Ramos (cell line): ENCODE data around the gene IL17B.

Source experiments
- in situ Hi-C: fragments of 300-500 bp; cut with MboI; formaldehyde crosslinking; loops from one replicate; pipeline ENCODE4 v1.14.3; 2022; ENCODE audit warnings: low sequenced_read_pairs; ENCODE audit not compliant: unreplicated experiment

Gene IL17B

DNA sequence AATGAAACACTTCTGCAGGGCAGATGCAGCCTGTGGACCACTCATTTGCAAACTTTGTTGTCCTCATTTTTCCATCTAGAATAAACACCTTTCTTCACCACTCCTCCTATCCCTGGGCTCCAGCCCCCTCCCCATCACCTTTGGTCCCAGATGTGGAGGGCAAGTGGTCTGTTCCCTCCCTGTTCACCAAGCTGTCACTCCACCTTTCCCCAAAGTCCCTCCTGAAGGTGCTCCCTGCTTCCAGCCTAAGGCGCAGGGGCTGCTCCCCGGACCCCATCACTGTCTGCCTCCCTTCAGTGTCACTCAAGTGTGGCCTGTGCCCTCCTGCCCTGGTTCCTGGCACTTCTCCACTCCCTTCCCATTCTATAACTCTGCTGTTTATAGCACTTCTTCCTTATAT lies 14.4 kb downstream of the IL17B start:
- in situ Hi-C loops: no loop called here

DNA sequence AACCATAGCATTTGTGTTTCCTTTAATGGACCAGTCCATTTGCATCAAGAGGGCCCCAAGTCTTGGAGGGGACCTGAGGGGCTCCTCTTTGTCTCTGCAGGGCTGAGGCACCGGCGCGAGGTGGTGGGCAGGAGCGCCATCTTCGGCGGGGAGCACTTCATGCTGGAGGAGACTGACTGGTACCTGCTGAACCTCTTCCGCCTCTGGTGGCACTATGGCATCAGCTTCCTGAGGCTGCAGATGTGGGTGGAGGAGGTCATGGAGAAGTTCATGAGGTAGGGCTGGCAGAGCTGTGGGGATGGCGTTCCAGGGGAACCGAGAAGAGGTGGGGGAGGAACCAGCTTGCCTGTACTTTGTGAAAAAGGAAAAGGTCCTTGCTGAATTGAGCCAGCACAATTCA lies 15.2 kb downstream of the IL17B start:
- in situ Hi-C loops: no loop called here

DNA sequence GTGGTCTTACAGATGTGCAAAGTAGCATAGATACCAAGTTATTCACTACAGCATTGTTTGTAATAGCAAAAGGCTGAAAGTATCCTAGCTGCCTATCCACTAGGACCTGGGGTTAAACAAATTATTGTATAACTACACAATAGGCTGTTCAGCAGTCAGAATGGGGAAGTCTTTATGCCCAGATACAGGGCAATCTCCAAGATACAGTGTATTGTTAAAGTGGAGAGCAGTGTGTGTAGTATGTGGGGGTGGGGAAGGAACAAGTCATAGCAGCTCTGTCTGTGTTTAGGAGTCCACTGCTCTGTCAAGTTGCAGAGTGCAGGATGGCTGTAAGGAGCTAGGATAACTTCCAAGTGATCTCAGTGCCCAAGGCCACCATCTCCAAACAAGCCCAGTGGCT lies 15.7 kb downstream of the IL17B start:
- in situ Hi-C loops: no loop called here

GRCh38 chr5:149362541-149362940 lies 16.6 kb downstream of the IL17B start:
- in situ Hi-C loops: no loop called here

DNA sequence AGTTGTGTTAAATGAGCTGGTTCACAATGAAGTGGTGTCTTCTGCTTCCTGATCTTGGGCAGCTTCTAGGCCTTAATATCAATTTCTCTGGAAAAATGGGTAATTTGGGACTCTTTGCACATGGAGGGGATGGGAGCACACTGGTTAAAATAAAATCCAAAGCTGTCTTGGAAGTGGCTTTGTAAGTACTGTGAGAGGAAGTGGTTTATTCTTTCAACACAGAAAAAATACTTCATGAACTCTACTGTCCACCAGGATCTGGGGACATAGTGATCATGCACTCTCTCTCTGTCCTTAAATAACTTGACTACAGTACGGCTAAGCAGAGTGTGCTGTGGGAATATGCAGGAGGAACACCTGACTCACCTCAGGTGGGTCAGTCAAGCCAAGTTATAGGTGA lies 18.8 kb downstream of the IL17B start:
- in situ Hi-C loops: no loop called here

DNA sequence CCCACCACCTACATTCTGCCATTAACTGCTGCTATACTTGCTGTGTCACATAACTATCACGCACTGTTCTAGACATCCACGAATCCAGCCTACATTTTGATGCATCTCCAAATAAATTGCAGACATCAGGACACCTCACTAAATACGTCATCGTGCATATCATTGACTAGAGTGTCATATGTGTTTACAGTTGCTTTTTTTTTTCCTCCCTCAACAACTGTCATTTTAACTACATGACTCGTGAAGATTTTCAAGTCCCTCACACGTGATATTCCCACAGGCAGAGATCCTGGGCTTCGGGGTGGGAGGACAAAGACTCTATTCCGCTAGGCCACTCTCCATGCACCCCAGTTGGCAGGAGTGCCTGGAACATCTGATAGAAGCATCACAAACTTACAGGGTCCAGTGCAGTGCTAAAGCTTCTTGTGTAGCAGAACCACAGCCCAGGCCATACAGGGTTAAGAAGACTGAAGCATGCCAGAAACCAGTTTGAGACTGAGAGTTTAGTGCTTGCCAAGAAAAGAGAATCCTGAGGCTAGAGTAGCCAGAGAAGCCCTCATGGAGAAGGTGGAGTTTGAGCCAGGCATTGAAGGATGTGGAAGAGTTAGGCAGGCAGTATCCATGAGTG lies 20.1 kb downstream of the IL17B start:
- in situ Hi-C loops: no loop called here

DNA sequence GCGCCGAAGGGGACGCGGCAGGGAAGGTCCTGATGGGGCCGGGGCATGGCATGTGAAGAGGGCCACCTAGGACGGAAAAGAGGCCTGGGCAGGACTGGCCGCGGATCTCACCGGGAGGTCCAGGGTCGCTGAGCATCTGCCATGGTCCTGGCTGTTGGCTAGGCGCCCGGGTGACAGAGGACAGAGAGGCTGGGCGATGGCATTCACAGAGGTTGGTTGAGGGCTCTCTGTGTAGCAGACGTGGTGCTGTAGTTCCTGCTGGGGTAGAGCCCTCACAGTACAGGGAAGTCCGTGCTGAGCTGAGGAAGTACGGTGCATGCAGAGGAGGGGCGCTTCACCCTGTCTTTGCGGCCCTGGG lies 20.8 kb downstream of the IL17B start:
- in situ Hi-C loops: no loop called here

DNA sequence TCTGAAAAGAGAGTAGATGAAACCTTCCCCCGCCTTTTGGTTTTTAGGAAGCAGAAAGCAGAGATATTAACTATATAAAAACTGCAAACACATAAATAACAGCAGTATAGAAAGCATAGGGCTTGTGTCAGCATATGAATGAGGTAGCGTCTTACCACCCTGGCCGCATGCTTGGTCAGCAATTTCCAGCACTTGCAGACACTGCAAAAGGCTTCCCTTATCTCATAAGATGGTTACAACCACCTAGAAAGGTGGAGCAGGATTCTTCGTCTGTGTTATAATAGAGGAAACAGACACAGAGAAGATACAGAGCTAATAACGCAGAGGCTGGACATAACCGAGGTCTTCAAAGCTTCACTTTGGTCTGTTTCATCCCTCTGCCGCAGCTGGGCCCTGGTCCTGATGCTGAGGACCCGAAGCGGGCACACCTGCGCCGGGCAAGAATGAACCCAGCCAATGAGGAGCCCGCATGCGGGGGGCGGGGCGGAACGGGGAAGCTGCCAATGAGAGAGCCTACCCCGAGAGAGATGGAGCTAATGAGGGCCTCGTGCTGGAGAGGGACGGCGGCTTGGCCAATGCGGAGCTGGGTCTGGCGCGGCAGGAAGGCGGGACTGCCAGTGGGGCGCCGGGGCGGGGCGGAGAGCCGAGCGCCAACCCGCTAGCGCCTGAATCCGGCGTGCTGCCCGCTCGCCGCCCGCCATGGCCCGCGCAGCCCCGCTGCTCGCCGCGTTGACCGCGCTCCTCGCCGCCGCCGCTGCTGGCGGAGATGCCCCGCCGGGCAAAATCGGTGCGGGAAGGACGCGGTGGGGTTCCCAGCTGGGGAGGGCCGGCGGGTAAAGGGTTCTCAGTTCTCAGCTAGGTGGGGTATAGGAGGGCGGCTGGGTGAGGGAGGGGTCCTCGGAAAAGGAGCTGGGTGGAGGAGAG lies 21.5 kb downstream of the IL17B start, which contains the start of gene PCYOX1L:
Gene PCYOX1L (plus strand): TSS at position 677 of the 924 bp plus-strand sequence. CDS start 23 bp downstream, at position 700.
- in situ Hi-C loops: no loop called here

DNA sequence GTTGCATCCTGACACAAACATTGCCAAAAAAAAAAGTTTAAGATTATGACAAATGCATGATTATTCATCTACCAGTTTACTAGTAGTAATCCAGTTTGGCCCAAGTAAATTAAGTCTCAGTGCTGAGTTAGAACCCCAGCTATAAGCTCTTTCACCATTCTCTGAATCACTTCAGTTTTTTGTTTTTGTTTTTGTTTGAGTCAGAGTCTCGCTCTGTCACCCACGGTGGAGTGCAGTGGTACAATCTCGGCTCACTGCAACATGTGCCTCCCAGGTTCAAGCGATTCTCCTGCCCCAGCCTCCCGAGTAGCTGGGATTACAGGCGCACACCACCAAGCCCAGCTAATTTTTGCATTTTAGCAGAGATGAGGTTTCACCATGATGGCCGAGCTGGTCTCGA lies 22.7 kb downstream of the IL17B start:
- in situ Hi-C loops: no loop called here

GRCh38 chr5:149355688-149356087 lies 23.4 kb downstream of the IL17B start:
- in situ Hi-C loops: no loop called here

DNA sequence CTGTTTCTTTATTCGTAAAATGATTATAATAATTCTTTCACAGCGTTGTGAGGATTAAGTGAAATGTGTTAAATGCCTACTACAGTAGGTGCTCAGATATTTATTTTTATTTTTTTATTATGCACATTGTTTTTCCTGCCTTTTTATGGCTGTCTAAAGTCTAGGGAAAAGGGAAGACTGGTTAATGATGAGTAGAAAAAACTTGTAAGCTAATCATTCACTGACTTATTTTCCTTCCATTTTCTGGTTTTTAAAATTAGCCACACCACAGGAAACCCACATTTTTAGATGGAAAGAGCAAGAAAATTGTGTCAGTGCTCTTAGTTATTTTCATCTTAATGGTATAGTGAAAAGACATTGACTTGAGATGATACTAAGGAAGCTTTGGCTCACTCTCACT lies 25.2 kb downstream of the IL17B start:
- in situ Hi-C loops: no loop called here

- in situ Hi-C loops: no loop called here
Measured at GRCh38 chr5:149352169-149352568, 26.9 kb downstream of the IL17B start.

DNA sequence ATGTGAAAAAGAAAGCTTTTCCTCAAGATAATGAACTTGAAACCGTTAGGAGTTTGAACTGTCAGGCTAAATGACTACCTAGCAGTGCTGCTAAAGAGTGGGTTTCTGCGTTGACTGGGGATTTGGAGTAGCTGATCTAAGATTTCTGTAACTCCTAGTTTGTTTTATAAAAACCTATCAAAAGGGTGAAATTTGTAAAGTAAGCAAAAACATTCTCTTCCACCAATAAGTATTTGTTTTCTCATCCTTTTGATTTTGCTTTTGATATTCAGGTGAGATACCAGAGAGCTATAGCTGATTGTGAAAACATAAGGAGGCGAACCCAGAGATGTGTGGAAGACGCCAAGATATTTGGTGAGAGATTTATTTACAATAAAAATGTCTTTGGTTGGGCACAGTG lies 29.7 kb downstream of the IL17B start:
- in situ Hi-C loops: no loop called here

DNA sequence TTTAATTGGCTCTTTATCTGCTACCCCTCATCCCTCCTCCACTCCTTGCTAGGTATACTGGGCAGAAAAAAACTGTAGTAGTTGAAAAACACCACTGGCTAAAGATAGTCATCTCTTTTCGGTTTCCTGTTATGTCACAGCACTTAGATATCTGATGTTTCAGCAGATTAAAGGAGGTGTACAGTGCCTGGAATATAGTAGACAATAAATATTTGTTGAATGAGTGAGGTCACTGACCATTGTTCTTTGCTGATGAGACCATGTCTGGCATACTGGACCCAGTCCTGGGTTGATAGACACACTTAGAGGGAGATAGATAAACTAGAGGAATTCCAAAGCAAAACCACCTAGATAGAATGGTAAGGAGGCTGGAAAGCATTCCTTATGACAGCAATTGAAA lies 30.6 kb downstream of the IL17B start:
- in situ Hi-C loops: no loop called here

DNA sequence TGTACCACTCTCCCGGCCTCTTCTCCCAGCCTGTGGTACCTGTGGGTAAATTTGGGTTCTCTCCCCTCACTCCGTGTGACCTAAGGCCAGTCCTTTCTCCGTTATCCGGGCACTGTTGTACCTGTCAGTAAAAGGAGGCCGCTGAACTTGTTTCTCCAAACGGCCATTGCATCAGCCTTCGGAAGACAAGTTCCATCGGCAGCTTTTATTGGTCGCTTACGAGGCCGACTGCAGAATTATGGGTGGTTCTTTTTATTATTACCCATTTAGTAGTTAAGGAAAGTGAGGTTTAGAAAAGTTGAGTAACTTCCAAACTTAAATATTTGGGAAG lies 33.2 kb downstream of the IL17B start:
- in situ Hi-C loops: no loop called here

GRCh38 chr5:149345147-149345891 lies 33.8 kb downstream of the IL17B start, which contains the start of gene GRPEL2:
Gene GRPEL2 (plus strand): TSS chr5:149345499. CDS start chr5:149345540, 41 bp downstream.
- in situ Hi-C loops: no loop called here

DNA sequence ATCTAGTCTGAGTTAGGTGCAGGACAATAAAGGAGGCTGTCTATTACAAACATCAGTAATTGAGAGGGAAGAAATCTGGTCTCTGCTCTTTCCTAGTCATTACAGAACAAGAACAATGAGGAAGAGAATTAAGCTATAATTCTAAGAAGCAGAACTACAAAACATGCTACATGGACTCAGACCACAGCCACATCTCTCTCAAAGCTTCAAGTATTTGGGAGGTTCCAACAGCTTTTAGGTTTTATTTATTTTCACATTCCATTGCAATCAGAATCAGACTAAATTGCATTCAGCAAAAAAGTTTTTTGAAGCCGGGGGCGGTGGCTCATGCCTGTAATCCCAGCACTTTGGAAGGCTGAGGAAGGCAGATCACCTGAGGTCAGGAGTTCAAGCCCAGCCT lies 34.9 kb downstream of the IL17B start:
- in situ Hi-C loops: no loop called here

- in situ Hi-C loops: no loop called here
Measured at GRCh38 chr5:149341876-149342275, 37.2 kb downstream of the IL17B start.

DNA sequence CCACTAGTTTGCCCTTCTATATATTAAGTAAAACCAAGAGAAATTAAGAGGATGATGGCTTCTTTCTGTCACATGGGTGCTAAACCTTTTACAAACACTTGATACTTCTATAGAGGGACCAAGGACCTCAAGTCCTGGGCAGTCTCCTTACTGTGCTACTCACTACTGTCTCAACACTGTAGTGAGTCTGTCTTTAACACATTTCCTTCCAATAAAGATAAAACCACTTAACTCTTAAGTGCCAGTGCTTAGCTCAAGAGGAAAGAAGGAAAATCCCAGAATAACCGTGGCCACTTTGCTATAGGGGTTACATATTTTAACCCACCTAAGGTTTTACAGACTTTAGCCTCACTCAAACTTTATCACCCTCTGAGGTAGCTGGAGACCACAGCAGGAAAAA lies 38.2 kb downstream of the IL17B start:
- in situ Hi-C loops: no loop called here

DNA sequence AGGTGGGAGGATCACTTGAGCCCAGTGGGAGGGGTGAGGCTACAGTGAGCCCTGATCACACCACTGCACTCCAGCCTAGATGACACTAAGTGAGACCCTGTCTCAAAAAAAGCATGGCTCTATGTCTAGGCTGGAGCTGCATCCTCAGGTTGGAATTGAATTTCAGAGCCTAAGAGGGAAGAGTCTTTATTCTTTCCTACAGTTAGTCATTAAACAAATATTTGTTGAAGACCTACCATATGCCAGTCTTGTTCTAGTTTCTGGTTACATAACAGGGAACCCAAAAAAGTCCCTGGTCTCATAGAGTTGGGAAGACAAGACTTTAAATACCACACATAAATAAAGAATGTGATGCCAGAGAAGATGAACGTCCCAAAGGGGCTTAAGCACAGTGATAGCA lies 40.7 kb downstream of the IL17B start:
- in situ Hi-C loops: no loop called here

DNA sequence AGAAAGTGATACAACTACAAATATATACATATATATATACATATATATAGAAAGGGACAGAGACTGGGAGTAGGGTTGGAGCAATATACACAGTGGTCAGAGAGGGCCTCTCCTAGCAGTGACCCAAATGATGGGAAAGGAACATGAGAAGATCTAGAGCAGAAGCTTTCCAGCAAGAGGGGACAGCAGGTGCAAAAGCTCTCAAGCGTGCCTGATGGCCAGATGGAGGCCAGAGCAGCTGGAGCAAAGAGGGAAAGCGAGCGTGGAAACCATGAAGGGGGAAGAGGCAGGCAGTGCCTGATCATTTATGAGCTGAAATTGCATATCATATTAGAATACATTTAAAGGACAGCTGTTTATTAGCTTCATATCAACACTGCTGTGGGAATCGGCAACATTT lies 41.4 kb downstream of the IL17B start:
- in situ Hi-C loops: no loop called here
